GM19468 (cell line): ENCODE results near the gene RXRA.
A peak's percentile ranks its signal among the peaks of the same experiment; 100 is the strongest.

Experiments used
- ATAC-seq: cut with Tn5 transposase; IDR thresholded peaks from one replicate; pipeline ENCODE4 v1.9.1; 2021; ENCODE audit warnings: mild to moderate bottlenecking, moderate library complexity, moderate number of reproducible peaks; ENCODE audit not compliant: unreplicated experiment; ENCODE audit errors: extremely low read depth

RXRA gene

DNA sequence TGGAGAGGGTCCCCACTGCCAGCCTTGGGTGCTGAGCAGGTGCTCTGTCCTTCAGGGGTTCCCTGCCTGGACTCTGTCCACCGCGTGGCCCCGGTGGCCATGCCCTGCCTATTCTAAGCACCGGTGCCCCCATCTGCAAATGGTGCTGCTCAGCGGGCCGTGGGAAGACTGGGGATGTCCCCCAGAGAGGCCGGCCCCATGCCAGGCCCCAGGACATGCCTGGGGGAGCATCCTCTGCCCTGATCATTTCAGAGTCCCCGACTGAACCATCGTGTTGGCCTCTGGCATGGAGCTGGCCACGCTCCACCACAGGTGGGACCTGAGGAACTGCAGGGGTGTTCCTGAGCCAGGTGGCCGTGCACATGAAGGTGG, 64.7 kb downstream of the RXRA start:
- peak; percentile 5 for ATAC-seq

DNA sequence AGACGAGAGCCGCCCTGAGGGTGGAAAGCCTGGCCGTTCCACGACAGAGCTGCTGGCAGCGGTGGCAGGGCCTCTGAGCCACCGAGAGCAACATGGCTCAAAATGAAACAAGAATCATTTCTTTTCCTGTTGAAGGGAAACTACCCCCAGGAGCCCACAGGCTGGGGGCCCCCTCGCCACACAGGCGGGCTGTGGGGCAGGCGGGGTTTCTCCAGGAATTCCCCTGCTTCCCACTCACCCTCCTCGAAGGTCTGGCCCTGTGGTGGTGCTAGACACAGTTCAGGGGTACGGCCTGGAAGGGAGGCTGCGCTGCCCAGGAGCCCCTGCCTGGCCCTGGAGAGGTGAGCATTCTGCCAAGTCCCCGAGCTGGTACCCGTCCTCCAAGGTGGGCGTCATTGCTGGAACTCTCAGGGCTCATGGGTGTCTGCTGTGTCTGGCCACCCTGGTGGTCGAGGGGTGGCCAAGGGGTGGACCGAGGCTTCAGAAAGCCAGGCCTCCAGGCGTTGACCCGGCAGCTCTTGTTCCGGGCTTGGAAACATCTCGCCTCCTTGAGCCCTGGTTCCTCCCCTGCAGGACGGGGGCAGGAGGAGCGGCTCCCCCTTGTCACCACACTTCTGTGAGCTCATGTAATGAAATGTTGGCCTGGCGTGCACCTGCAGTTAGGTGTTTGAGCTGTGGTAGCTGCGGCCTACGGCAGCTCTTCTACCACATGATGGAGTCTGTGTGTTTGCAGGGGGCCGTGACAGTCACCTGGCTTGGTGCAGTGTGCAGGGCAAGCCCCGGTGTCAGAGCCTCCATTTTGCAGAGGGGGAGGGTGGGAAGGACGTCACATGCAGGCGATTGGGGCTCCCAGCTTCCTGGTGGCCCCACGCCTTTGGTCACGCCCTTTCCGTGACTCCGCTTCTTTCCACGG, 65.3 kb downstream of the RXRA start:
- ATAC-seq: peak; percentile 35

- no peak for ATAC-seq
Measured at GRCh38 chr9:134392900-134393299, 66.6 kb downstream of the RXRA start.

GRCh38 chr9:134393582-134394280, 67.5 kb downstream of the RXRA start:
- ATAC-seq: no peak

- ATAC-seq: no peak
Measured at GRCh38 chr9:134395002-134395517, 68.8 kb downstream of the RXRA start.

DNA sequence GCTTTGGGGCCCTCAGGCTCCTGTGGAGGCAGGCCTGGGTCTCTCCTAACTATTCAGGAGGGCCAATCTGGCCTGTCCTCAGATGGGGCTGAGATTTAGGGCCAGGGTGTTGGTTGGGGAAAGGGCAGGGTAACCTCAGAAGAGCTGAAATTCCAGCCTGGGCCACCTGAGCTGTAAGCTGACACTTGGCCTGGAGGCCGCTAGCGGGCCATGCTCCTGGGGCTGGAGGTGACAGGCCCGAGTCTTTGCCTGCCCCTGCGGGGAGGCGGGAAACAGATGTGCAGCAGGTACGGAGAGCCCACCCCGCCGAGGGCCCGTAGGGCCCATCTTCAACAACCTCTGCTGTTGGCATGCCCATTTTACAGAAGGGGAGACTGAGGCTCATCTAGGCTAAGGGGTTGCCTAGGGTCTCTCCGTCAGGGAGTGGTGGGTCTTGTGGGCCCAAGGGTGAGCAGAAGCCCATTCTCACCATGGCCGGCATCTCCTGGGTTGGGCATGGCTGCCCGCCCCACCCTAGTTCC, 69.5 kb downstream of the RXRA start:
- ATAC-seq: no peak

DNA sequence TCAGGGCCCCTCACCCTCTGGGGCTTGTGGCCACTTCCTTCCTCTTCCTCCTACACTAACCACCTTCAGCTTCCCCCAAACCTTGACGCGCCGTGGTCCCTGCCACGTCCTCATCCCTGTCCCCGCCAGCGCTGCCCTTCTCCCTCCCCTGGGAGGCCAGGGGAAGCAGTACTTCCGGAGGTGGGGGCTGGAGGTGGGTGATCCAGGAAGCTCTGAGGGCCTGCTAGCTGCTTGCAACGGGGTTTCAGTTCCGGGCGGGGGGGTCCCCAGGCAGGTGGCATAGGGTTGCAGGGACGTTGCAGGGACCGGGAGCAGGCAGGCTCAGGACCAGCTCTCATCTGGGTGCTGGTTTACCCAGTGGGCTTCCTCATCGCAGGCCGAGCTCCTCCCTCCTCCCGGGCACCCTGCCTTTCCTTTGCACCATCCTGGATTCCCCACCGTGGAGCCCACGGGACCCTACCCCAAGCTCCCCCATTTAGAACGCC, 70.0 kb downstream of the RXRA start:
- peak; percentile 24 for ATAC-seq

DNA sequence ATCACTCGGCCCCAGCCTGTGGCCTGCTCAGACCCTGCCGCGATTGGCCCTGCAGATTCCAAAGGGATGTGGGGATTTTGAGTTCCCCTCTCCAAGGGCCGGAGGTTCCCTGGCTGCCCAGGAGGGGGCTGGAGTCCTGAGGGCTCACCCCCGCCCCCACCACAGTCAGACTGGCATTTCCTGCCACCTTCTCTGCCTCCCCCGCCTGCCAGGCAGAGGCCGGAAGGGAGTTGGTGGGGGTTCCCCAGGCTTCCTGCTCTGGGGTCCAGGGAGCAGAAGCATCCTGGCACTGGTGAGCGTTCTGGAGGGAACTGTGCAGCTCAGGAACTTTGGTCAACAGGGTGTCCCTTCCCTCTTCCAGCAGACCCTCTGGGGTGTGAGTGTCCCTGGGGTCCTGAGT, 70.6 kb downstream of the RXRA start:
- ATAC-seq: no peak

DNA sequence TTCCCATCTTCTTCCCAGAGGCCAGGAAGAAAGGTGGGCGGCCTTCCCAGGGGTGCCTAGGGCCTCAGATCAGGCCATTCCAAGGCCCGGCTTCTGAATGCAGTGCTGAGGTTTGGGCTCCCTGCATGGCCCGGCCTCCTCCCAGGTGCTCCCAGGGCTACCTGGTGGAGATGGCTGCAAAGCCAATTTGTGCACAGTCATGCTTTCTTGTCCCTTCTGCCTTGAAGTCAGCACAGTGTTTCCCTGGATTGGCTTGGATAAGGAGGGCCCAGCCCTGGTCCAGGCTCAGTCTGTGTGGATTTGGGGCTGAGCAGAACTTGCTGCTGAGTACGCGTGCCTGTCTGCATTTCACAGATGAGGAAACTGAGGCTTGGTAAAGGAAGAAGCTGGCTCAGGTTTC, 72.5 kb downstream of the RXRA start:
- ATAC-seq: no peak

GRCh38 chr9:134399435-134400056, 73.3 kb downstream of the RXRA start:
- no peak for ATAC-seq

DNA sequence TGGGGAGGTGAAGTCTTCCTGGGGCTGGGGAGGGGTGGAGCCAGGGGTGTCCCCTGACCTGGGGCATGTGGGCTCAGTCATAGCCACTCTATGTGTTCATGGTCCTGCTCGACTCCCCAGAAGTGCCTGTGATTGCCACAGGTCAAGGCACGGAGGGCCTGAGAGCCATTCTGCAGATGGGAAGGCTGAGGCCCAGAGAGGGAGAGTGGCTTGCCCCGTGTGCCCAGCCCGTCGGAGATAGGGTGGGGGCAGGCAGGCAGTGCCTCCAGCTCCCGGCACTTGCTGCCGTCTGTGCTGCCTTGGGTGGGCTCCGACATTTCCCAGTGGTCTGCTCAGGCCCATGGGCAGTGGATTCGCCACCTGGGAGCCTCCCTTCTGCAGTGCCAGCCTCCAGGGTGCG, 74.0 kb downstream of the RXRA start:
- no peak for ATAC-seq

GRCh38 chr9:134401391-134401790, 75.1 kb downstream of the RXRA start:
- no peak for ATAC-seq

GRCh38 chr9:134402182-134402581, 75.9 kb downstream of the RXRA start:
- ATAC-seq: no peak

DNA sequence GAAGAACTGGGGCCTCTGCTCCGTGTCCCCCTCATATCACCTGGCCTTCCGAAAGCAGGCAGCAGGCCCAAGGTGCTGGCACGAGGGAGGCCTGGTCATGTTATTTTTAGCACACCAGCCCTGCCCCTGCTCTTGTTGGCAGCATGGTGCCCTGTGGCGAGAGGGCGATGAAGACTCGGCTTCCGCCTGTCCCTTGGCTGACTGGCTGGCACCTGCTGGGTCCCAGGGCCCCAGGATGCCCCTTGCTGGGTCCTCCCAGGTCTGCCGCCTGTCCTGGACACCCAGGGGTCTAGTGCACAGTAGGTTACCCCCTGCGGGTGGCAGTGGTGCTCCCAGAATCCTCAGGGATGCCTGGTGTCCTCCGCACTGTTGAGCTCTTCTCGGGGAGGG, 77.0 kb downstream of the RXRA start:
- ATAC-seq: no peak

- ATAC-seq: no peak
Measured at GRCh38 chr9:134403682-134404301, 77.5 kb downstream of the RXRA start.

- ATAC-seq: no peak
Measured at GRCh38 chr9:134404376-134405358, 78.4 kb downstream of the RXRA start.

DNA sequence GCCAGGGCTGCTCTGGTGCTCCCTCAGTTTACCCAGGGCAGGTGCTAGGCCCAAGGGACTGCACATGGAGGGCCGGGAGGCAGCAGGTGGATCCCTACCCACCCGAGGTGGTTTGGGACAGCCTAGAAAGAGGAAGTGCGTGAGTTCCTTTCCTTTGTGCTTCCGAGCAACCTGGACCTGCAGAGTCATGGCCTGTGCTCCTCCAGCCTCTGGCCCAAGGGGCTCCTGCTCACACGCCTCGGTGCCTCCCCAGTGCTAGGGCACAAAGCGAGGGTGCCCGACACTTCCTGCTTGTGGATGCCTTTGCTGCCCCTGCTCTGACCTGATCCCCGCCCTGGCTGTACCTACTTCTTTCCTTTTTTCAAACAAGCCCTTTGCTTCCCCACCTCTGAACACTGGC, 79.3 kb downstream of the RXRA start:
- no peak for ATAC-seq

GRCh38 chr9:134406366-134407120, 80.3 kb downstream of the RXRA start:
- no peak for ATAC-seq
